GM18517 (cell line): ENCODE data around the gene PLCB3.
"Not testable (repeated sequence)": the region's sequence is repeated elsewhere in the genome, so short reads cannot be mapped to it uniquely, and the experiment has no call there.

Experiments used
- ATAC-seq: cut with Tn5 transposase; IDR thresholded peaks from one replicate; pipeline ENCODE4 v1.9.1; 2021; ENCODE audit warnings: mild to moderate bottlenecking, moderate library complexity; ENCODE audit not compliant: unreplicated experiment

PLCB3 gene

DNA sequence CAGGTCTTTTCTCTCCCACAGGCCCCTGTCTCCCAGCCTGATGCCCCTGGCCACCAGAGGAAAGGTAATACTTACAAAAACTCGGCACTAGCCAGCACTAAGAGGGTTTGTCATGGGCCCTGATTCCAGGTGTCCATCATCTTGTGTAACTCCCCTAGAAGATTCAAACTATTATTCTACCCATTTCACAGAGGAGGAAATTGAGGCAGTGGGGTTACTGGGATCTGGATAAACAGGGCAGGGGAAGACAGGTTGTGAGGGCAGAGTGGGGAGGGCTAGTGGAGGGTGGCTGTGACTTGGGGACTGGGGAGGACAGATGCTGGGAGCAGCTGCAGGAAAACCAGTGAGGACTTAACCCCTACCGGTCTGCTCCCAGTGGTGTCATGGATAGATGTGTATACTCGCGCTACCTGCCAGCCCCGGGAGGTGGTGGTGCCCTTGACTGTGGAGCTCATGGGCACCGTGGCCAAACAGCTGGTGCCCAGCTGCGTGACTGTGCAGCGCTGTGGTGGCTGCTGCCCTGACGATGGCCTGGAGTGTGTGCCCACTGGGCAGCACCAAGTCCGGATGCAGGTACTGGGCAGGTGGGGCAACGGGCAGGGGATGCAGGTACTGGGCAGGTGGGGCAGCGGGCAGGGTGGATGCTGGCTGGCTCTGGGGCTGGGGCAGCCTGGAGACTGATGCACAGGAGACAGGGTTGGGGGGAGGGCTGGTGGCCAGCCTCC is 15.7 kb upstream of the PLCB3 start:
- ATAC-seq, result no peak

DNA sequence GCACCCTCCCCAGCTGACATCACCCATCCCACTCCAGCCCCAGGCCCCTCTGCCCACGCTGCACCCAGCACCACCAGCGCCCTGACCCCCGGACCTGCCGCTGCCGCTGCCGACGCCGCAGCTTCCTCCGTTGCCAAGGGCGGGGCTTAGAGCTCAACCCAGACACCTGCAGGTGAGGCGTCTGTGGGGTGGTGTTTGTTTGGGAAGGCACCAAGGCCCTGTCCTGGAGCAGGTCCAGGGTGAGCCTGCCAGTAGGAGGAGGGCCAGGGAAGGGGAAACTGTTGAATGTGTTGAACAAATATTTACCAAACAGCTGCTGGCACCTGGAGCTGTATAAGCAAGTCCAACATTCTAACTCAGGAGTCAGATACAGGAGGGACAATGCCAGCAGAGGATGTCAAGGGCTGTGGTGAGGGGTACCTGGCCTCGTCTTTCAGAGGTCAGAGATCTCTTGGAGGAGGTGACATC is 13.8 kb upstream of the PLCB3 start:
- no peak for ATAC-seq

DNA sequence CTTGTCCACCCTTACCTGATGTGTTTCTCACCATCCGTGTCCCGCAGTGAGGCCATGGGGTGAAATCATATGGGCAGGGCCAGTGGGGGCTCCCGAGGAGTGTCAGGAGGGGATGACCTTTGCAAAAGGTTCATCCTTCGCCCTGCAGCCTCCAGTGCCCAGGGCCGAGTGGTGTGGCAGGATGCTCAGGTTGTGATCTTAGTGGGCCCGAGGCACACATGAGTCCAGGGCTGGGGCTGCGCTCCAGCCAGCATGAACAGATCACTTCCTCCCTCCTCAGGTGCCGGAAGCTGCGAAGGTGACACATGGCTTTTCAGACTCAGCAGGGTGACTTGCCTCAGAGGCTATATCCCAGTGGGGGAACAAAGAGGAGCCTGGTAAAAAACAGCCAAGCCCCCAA is 13.3 kb upstream of the PLCB3 start:
- no peak for ATAC-seq

DNA sequence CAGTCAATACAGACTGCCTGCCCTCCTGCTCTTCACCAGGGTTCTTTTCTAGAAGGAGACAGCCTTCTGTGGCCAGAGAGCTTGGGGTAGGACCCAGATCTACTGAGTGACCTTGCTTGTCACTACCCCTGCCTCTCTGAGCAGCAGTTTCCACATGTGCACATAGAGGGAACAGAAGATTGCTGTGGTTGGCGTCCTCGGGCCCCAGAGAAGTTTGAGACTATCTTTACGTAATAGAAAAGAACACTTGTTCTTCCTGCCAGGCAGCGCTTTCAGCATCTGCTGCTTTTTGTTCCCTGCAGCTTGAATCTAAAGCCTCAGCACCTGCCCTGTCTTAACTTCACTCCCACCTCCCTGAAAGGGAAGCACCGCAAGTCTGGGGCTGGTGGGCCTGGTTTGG is 12.3 kb upstream of the PLCB3 start:
- ATAC-seq, result no peak

DNA sequence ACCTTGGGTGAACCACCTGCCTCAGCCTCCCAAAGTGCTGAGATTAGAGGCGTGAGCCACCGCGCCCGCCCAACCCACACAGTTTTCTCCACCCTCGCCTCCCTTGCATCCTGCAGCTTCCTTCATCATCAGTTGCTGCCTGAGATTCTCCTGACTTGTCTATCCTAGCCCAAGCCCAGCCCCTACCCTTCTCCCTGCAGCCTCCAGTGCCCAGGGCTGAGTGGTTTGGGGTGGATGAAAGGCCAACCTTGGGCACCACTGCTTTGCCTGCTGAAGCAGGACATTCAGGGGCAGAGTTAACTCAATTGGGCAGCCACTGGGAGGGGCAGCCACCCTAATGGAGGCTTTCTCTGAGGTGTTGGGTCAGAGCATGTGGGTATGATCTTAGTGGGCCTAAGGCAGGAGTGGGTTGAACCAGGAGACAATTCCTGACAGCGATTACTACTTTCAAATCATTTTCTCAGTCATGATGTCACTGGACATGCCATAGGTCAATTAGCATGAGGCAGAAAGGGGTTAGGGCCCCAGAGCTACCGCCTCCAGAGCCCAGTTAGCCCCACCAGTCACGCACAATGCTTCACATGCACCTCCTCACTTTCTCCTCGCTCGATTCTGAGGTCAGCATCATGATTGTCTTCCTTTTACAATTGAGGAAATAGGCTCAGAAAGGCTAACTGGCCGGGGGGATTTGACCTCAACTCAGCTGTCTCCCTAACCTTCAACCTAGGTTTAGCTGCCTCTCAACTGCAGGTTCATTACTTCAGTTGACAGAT is 11.5 kb upstream of the PLCB3 start:
- peak; percentile 18 for ATAC-seq

DNA sequence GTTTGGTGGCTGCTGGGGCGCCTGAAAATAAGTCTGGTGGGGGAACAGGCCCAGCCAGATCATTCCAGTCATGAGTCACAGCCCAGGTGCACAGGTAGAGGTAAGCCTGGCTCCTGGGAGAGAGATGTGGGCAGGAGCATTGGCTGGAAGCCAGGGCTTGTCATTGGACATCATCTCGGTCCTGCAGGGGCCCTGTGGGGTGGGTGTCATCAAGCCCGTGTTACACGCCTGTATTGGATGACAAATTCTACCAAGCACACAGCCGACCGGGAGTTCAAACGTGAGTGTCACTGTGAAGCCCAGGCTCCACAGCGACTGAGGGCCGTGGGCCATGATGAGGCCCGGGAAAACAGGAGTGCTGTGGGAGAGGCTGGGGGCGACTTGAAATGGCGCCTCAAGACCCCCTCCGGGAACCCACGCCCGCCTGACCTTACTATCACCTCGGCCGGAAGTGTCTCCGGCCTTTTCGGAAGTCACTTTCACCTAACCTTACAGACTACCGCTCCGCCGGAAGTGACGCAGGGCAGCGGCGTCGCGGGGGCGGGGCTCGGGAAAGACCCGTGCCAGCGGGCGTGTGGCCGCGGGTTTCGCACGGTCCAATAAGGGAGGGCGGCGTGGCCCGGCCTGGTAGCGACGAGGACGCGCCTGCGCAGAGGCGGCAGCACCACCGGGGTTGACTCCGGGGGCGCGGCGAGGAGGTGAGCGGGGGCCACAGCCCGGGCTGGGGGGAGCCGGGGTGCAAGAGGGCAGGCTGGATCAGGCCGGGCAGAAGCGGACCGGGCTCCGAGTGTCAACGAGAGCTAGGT is 10.7 kb upstream of the PLCB3 start, which contains the start of gene FKBP2:
Gene FKBP2, plus strand, starts transcription at position 661 of the 806 bp plus-strand sequence. CDS start 1,293 bp downstream, outside the sequence.
- peak; percentile 47 for ATAC-seq

DNA sequence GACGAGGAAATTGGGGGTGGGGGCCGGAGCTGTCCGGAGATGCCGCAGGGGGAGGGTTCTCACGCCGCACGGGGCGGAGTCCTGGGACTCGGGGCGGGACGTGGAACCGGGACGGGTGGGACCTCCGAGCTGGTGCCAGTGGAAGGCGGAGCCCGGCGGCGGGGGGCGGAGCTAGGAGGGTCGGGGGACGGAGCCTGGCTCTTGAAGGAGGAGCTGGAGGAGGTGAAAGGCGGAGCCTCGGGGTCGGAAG is 10.2 kb upstream of the PLCB3 start:
- ATAC-seq, result peak; percentile 53

DNA sequence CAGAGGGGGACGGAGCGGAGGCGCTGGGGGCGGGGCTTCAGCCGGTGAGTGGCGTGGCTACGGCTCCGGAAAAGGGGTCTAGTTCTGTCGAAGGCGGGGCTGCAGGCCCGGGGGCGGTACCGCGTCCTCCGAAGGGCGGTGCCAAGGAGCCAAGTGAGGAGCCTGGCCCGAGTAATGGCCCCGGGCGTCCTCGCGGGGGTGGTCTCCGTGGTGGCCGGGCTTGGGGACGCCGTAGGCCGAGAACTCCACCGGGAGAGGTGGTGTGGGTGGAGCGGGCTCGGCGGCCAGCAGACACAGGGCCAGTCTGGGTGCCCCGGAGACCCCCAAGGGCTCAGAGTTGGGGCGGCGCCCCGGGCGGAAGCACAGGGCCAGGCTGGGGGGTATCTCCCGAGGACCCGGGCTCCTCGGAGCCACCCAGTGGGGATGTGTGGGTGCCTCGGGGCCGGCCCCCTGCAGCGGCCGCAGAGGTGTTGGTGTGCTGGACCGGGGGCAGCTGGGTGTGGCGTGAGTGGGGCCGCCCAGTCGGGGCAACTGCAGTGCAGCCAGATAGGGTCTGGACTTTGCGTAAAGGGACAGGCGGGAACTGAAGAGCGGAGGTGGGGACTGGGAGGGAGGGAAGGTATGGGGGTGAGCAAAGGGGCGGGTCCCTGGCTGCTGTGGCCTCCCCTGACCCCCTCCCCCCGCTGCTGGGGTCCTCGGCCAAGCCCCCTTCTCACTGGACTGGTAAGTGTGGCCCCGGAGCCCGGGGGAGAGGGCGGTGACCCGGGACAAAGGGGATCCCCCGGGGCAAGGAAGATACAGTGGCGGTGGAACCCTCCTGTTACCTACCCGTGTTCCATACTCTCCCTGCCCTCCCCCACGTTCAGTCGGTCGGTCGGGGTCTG is 9.6 kb upstream of the PLCB3 start:
- ATAC-seq, result peak; percentile 4

DNA sequence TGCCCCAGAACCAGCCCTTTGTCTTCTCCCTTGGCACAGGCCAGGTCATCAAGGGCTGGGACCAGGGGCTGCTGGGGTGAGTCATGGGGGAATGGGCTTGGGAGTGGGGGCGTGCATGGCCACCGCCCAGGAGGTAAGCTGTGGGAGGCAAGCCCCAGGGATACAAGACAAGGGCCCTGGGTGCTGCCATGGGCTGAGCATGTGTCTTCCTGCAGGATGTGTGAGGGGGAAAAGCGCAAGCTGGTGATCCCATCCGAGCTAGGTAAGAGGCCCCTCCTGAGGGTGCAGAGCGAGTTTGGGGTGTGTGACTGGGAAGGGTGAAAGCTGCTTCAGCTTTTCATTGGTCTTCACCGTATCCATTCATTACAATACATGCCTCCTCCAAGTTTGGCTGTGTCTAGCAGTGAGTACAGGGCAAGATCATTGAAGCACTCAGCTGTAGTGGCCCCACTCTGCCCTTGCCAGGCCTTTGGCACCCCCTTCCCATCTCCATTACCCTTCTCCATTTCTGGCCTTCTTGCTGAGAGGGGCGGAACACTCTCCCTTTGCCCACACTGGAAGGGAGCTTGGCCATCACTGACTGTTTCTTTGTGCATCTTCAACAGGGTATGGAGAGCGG is 8.0 kb upstream of the PLCB3 start:
- ATAC-seq, result no peak

DNA sequence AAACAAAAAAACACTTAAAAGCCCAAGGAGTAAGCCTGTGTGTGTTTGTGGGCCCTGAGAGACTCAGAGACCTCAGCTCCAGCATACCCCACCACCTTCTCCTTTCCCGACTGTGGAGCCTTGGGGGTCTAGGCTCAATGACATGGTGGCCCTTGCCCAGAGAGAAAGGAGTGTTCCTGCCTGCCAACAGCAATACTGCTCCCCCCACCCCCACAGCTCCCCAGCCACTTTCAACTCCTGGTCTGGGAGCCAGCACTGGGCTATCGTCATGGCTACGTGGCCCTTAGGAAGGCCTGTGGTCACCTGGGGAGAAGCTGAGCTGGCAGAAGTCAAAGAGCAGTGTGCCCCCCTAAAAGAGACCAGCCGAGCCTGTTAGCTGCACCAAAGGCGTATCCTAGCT is 7.2 kb upstream of the PLCB3 start:
- no peak for ATAC-seq

DNA sequence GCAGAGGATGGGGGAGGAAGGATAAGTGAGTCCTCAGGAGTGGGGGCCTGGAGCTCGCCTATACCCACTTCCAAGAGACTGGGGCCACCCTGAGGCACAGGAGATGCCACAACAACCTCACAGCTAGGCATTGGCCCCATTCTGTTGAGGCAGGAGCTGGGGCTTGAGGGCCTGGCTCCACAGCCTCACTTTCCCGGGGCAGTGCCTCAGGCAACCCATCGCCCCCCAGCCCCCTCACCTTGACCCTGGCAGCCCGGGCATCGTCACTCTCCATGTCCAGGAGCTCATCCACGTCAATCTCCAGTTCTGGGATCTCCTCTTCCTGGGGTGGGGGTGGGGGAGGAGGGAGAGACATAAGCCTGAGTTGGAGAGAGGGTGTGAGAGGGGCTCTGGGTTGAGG is 6.4 kb upstream of the PLCB3 start:
- ATAC-seq, result no peak

DNA sequence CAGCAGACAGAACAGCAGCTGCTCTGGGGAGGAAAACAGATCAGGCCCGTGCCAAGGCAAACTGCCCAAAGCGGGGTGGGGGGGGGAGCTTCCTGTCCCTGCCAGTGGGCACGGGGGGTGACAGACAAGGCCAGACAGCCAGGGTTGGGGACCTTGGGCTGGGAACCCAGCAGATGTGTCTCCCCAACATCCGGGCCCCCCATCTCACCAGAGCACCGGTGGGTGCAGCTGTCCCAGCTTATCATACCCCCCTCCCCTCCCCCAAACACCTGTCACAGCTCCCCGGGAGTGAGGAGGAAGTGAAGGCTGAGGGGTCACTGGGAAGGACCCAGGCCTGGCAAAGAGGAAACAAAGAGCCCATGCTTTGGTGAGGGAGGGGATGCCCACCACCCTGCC is 5.9 kb upstream of the PLCB3 start:
- no peak for ATAC-seq

DNA sequence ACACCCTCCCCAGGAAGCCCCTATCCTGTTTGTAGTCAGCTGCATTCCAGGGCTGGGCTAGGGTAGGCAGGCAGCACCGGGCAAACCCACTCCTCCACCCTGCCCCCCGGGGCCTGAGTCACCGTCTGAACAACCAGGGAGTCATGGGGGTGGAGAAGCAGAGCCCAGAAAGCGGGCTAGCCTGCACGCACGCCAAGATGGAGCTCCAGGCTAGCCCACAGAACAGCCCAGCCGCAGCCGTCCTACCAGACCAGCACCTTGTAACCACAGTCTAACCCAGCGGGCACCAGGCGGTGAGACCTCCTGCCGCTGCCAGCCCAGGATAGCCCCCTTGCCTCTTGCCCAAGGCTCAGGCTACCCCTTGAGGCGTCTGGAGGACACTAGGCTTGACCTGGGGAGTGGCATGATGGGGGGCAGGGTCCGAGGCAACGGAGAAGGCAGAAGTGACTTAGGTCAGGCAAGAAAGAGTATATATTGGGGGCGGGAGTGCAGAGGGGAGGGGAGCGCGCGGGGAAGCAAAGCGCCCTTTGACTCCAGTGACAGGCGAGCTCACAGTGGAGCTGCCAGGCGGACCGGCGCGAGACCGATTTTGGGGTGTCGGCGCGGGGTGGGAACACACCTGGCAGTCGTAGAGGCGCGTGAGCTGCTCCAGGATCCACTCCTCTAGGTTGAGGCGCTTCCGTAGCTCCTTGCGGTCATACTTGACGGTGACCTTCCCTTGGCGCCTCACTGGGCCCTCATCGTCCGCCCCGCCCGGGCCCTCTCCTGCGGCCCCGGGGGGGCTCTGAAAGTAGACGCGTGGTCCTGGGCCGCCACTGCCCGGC is 5.3 kb upstream of the PLCB3 start:
- ATAC-seq, result no peak

DNA sequence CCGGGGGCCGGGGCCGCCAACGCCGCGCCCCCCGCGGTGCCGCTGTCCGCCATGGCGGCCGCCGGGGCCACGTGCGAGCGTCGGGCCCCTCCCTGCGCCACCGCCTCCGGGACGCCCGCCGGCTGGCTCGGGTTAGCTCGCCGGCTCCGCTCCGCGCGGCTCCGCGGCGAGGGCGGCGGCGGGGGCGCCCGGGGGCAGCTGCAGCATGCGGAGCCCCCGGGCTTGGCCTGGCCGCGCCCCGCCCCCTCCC is 4.8 kb upstream of the PLCB3 start:
- ATAC-seq, result not testable (repeated sequence)

DNA sequence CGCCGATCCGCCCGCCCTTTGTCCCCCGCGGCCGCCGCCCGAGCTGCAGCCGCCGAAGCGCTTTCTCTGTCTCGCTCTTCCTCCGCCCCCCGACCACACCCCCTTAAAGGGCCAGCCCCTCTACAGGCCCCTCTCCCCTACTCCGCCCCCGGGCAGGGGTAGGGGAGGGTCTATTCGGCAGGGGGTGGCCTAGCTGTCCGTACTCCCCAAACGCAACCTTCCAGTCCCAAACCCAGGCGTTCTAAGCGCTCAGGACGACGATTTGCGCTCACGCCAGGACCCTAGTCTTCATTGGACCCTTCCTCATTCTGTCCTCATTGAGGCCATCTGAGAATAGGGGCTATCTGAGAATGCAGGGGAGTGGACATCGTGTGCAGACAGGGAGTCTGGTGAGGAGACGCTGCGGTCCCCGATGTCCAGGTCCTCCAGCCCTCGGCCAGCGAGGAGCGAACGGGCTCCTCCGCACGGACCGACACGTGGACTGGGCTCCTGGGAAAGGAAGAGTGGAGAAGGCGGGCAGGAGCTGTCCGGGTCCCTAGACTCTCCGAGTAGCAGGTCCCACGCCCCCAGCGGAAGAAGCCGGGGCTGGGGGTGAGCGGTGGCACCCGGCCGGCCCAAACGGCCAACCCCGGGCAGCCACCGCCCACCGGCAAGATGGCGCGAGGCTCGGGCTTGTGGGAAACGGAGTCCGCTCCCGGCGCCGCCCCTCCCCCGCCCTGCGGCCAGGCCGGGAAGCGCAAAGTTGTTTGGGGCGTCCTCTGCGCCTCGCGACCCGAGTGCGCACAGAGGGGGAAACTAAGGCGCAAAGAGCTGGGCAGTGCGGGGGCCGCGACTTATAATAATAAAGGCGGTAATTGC is 4.2 kb upstream of the PLCB3 start, which contains the start of gene PPP1R14B:
Gene PPP1R14B, minus strand, starts transcription at position 73 of the 858 bp plus-strand sequence. CDS start 270 bp downstream, outside the sequence.
- ATAC-seq, result no peak

DNA sequence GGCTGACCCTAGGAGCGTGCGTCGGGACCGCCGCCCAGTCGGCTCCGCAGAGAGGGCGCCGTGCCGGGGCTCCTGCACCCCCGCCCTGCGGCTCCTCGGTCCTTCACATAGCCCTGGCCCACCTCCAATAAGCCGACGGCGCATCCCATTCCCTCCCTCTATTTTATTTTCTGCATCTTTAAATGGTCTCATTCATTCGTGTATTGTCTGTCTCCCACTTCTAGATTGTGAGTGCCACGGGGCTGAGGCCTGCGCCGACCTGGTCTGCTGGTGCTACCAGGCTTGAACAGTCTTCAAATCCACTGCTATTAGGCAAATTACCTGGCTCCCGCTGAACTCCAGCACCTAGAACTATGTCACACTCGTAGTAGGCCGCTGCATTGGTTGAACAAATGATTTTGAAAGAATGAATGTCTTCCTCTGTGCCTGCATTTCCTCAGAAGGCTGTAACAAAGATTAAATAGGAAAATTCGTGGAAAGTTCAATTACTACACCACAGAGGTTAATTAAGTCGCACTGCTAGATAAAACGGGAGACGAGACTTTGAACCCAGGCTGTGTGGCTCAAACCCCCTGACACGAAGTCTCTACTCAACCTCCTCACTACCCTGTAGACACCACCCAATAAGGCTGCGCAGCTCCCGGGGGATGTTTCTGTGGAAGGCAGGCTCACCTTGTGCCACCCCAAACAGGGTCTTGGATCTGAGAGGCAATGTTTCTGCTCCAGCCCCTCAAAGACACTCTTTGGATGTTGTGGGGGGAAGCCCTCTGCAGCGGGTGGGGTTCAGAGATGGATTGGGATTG is 3.4 kb upstream of the PLCB3 start:
- ATAC-seq, result no peak

DNA sequence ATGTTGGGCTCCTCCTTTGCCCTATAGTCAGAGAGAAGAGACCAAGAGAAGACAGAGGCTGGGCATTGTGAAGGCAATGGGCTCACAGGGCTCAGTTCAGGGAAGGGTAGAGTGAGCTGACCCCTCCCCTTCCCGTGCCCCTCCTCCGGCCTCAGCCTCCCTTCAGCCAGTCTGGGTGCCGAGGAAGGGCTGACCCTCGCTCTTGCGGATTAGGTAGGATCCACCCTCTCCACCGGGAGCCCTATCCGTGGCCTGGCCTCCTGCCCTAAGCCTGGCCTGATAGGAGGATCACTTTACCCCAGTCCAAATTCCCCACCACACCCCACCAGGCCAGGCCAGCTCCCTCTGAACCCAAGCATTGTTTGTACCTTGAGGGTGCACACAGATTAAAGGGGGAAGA is 2.8 kb upstream of the PLCB3 start:
- no peak for ATAC-seq

DNA sequence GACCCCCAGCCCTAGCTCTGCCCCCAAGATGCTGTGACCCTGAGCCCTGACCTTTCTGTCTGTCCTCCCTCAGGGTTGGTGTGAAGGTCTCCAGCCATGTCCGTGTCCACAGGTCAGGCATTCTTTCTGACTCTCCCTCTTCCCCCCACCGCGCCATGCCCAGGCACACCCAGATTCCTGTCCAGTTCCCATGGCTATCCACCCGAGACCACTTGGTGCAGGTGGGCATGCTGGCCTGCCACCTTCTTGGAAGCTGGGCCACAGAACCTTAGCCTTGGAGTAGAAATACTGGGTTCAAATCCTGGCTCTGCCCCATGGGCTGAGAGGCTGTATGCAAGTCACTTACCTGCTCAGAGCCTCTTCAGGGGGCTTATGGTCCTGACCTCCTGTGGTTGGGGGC is 2.3 kb upstream of the PLCB3 start:
- ATAC-seq, result no peak
